Transverse colon (tissue), 1 donor: ENCODE results near the gene KCNJ5.

Experiments
- EP300 ChIP-seq: sonication (generic); formaldehyde crosslinking; IDR thresholded peaks from one replicate; pipeline ENCODE4 v1.6.1; 2017; ENCODE audit warnings: antibody characterized with exemption, low read depth
- POLR2A ChIP-seq: fragments of 450-650 bp; IDR thresholded peaks from one replicate; pipeline ENCODE4 v1.6.1; 2016; ENCODE audit warnings: antibody characterized with exemption, mild to moderate bottlenecking, moderate library complexity

GRCh38 chr11:128881221-128881620 lies 9.9 kb upstream of the KCNJ5 start:
- no peak for TF ChIP-seq EP300
- no peak for TF ChIP-seq POLR2A
